HG02885 (cell line): ENCODE results near the gene ADAMTS12.

Source experiments
- ATAC-seq: cut with Tn5 transposase; IDR thresholded peaks from one replicate; pipeline ENCODE4 v1.9.1; 2021; ENCODE audit warnings: mild to moderate bottlenecking; ENCODE audit not compliant: unreplicated experiment, poor library complexity

Gene ADAMTS12

DNA sequence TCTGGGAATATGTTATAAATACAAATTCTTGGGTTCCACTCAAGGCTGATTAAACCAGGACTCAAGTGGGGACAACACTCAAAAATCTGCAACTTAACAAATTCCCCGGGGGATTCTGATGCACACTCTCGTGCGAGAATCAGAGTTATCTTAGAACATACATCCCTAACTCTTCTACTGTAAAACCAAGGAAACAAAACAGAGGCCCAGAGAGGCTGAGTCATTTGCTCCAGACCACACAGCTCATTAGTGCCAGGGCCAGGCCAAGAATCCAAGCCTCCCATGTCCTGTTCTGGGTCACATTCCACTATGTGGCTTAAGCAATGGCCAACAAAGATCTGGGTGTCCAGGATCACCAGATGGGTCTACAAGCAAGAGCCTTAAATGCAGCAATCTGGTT is 166.0 kb downstream of the ADAMTS12 start:
- ATAC-seq: no peak

DNA sequence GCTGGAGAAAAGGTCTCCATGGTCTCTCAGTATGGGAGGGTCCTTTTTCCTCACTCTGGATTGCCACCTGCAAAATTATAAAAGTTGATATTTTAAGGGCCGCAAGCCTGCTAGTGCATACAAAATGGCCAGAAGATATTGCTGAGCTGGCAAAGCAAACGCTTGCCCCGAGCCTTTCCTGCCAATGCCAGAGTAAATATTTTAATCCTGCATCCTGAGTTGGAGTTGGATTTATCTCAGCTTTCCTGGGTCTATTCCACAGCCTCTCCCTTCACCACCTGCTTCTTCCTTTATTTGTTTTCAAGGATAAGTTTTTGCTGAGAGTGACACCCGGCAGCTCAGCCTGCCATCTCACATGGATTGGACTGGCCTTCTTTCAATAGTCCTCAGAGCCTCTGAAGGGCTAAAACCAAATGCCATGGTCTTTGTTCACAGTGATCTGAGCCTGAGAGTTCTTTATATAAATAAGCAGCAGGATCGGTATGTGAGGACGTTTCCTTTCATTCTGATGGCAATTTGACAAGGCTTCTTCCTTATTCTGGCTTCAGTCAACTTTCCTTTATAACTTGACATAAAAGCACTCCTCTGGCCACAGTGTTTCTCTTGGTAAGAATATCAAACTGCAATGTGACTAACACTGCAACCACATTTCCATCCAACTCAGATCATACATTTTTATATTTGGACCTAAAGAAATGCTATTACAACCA is 170.1 kb downstream of the ADAMTS12 start:
- ATAC-seq: no peak

DNA sequence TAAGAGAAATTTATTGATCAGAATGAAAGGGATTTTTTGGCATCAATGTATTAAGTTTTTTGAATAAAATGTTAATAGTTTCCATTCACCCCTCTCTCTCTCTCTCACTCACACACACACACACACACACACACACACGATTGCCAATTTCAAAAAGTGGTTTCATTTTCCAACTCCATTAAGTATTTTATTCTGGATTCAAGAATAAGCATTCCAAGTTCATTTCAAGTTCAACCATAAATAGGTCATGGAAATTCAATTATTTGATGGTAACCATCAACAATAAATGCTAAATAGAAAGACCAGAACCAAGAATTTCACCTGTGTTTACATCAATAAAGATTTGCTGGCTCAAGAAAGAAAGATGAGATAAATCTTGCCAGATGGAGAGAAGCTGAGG is 171.6 kb downstream of the ADAMTS12 start:
- no peak for ATAC-seq

DNA sequence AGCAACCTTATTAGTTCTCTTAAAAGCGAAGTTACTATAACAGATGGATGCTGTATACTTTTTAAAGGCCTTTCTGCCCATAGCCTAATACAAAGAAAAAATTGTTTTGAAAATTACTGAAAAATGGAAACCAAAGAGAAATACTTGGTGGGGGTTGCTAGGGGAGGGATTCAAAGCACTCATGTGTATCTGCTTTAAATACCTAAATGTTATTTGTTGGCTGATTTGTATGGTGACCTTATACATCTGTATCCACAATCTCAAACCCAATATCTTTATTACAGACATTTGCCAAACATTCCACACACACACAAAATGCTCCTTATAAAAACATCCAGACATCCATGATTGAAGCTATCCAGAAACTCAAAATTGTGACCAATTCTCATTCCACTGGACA is 172.0 kb downstream of the ADAMTS12 start:
- ATAC-seq: no peak

DNA sequence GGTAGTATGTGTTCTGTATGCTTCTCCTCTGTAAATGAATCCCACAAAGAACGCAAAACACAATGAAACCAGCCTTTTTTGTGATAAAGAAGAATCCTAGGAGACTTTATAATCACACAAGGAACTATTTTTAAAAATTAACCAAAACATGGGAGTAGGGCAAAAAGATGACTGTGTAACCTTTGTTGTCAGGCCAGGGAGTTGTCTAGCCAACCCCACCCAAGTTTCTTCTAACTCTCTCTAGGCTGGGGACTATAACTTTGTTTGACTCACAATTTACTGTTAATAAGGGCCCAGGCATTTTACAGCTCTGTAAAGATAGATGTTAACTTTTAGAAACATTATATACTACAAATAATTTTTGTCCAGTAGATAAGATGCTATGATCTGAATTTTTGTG is 176.1 kb downstream of the ADAMTS12 start:
- ATAC-seq: no peak

DNA sequence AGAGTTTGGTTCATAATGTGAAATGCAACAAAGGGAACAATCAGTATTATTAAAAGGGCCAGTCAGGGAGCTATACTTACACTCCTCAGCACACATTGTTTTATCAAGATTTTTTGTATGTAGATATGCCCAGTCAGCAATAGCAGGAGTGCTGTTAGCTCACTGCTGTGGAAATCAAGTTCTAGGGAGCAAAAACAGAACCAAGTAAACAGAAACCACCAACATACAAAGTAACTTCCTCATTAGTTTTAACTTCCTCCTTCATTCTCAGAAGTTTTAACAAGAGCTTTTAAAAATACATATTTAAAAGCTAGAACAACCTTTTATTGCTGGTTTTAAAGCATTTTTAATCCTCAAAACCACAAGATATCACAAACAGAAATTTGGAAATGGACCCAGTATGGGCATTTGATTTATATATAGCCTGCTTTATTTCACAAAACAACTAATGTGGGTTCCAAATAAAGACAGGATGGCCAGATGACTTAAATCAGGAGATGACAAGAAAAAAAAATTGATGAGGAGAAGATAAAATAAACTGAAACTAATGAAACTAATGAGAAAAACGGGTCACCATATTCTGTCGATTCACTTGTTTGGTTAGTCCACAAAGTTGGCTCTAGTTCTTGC is 178.5 kb downstream of the ADAMTS12 start:
- ATAC-seq: peak; percentile 88

DNA sequence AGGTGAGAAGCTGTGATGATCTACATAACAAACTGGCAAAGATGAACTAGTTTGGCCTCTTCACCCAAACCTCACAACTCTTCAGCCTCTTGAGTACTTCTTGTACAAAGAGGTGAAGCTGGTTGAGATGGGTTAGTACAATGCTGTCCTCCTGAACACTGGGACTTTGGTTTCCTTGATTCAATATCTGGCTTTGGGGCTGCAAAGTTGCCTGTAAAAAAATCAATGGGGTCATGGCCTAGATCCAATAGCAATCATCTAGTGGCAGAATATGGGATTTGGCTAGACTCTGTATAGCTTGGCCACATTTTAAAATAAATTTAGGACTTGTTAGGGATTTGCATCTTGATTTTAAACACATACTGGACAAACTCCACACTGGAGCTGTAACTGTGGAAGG is 179.1 kb downstream of the ADAMTS12 start:
- ATAC-seq: no peak

DNA sequence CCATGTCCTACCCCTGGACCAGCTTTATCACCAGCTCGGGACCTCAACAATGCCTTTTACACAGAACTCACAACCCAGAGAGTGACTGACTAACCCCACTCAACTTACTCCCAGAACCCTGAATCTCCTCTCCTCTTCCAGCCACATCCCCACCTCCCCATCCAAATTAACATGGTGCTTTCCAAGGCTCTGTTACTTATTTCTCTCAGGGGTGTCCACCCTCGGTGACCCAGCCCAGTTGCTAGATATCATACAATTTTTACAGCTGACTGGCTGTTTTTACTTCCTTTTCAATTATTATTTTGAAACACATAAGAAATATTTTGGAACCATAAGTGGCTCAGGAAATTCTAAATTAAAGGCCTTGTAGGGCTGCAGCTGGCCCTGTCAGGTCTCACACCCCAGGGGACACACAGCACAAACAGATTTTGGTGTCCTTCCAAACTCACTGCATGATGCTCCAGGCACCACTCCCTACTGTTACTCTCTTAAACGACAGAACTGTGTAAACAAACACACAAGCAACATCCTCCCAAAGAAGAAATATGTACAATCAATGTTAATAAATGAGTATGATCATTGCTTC is 180.6 kb downstream of the ADAMTS12 start:
- no peak for ATAC-seq

DNA sequence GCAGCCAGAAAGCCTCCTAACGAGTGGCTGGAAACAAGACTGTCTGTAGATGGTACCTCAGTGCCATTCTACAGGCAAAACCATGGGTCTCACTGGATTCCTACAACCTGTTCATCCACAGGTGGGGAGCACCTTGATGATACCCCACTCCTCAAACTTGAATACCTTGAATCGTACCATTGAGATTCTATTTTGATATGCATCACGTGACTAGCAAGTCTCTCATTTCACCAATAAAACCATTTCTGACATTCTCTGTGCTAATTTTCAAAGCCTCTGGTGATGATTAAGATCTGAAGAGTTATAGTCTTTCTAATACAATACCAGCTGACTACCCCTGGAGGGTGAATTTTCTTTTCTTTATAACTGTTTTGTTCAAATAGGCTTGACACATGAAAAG is 188.9 kb downstream of the ADAMTS12 start:
- no peak for ATAC-seq

DNA sequence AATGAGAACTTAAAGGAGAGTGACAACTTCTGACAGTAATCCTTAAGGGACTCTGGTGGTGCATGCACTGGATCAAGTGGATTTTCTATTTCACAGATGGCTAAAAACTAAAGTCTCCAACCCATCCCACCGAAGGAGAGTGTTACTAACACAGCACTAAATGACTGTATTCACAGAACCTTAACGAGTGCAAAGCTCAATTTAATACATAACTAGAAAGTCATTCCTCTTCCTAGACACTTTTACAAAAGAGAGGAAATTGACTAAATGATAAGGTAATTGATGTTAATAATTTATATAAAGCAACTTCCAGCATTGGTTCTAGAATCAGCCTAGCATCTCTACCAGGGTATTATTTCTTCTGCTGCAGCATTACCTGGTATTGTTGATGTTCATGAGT is 189.8 kb downstream of the ADAMTS12 start:
- ATAC-seq: no peak

DNA sequence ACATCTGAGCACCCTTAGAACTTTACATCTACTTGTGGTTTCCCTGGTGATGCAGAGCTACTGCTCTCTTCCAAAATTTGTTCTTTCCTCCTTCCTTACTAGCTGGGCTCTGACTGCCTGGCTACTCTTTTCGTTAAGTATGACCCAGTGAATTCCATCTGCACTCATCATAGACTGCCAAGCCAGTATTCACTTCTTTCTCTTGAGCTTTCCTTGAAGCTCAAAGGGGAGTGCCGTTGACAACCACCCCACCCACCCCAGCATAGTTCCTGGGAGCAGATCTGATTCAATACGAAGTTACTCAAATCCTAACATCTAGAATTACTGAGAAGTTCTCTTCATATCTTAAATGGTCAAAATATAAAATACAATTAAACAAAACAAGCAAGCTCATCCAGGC is 190.5 kb downstream of the ADAMTS12 start:
- ATAC-seq: no peak

DNA sequence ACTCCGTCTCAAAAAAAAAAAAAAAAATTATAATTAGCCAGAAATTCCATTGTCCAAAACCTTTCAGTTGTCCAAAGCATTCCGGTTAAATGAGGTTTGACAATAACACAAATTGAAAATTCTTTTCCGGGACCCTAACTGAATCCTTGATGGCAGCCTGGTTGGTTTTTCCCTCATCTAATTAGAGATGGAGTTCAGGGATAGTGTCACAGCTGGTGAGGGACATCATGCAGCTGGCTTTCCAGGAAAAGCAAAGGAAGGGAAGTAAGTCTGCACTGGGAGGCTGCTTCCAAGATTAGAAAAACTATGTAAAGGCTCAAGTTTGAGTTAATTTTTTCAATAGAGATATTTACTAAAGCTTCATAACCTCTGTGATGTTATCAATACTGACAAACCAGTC is 195.4 kb downstream of the ADAMTS12 start:
- no peak for ATAC-seq

DNA sequence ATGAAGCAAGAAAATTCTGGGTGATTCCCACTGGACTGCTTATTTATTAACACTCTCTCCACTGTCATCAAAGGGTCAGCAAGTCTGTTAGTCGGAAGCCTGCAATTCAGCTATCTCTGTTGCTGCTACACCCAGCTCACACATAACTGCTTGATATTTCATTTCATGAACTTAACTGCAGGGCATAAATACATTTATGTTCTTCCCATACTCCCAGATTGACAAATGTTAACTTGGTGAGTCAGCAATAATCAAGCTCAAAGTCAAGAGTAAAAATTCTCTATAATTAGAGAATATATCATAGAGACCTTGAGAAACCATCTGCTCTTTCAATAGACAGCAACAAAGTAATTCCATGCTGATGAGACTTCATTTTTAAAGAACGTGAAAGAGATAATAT is 198.8 kb downstream of the ADAMTS12 start:
- no peak for ATAC-seq

DNA sequence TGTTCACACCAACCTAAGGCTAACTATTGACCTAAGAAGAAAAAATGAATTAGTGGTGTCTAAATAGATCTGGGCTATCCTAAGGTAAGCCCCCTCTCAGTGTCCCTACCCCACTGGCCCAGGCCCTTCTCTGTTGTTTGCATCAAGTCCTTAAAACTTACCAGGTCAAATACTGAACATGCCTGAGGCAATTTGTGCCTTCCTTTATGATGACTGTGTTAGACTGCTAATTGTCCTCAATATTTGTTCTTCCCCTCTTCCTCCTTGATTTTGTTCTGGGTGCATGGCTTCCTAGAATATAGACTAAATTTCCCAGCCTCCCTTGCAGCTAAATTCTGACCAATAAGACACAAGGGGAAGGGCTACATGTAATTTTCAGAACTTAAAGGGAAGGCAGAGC is 199.9 kb downstream of the ADAMTS12 start:
- ATAC-seq: no peak

DNA sequence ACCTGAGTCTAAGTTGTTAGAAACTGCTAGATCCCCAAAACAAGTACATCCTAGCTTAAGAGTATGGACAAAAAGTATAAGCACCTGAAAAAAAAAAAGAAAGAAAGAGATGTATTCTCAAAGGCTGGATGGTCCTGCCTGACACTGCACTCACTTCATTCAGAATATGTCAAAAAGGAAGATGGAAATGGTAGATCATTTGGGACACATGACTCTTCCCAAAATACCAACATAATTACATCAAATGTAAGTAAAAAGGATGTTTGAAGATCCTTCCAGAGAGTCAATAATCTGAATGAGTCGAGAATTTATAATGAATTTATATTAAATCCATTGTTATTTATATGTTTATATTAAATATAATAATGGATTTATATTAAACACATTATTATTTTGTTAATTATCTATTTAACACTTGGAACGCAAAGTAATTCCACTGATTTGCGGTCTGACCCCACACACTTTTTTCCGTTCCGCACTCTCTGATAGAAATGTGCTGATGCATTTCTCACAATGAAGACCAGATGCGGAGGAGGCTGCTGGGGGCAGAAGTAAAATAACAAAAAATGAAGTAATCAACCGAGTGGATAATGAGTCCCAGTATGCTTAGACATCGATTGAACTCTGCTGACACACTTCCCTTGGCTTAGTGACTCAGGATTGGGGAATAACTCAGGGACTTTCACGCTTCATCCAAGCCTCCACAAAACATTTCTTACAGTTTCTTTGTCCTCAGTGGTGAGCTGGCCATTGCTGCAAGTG is 201.2 kb downstream of the ADAMTS12 start:
- ATAC-seq: no peak

DNA sequence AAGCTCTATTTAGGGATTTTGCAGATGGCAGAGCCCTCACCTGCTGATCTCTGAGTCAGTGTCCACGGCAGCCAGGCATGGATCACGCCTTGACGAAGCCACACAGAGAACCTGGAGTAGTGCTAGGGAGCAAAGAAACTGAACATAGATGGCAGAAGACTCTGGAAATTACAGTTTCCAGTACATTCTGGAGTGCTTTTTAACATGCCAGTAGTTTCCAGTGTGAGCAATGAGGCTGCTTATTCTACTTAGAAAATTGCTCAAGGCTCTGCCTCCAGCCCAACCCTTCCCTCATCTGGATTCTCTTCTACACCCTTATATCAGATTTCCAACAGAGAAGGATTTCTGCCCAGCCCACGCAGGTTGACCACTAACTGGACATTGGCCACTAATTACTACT is 203.3 kb downstream of the ADAMTS12 start:
- ATAC-seq: no peak

DNA sequence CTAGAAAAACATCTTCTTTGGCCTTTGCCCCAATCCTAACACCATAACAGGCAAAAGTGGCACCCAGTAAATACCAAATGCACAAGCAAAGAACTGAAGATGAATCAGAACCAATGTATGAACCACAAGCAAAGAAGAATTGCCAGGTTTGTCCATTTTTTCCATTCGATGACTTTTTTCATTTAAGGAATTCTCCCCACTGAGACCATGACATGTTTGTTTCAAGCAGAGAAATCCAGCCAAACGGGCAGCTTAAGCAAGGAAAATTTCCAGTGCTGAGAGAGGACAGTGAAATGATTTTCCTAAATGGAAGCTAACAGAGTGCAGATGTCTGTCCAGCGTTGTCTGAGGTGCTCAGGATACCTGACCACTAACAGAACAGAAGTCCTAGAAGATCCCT is 203.7 kb downstream of the ADAMTS12 start:
- no peak for ATAC-seq

DNA sequence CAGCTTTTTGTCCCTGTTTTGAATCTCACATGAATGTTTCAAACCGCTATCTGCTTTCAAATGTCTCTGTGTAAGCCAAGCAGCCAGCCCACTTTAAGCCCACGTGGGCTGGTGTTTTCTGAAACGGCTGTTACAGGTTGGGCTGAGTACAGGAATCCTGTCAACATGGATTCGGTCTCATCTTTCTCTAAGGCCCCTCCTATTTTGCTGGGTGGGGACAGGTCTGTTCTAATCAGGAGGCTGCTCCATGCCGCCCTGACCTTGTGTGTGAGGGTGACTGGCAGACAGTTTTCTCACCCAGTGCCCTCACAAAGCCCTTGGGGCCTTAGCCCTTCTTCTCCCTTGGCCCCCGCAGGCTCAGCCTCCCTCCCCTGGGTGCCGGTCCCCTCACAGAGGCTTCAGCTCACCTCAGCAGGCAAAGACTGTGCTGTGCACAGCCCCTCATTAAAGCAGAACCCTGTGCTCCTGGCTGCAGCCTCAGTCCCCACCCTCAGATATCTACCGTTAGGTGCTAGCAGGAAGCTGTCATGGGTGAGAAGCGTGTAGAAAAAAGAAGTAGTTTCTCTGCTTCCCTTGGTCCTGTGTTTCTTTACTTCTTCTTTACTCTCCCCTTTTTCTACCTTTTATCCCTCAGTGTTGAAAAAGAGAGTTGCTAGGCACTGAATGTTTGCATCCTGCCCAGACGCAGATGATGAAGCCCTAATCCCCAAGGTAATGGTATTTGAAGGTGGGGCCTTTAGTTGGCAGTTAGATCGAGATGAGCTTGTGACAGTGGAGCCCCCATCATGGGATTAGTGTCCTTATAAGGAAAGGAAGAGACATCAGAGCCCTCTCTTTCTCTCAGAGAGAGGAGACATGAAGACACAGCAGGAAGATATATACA is 205.7 kb downstream of the ADAMTS12 start:
- no peak for ATAC-seq

DNA sequence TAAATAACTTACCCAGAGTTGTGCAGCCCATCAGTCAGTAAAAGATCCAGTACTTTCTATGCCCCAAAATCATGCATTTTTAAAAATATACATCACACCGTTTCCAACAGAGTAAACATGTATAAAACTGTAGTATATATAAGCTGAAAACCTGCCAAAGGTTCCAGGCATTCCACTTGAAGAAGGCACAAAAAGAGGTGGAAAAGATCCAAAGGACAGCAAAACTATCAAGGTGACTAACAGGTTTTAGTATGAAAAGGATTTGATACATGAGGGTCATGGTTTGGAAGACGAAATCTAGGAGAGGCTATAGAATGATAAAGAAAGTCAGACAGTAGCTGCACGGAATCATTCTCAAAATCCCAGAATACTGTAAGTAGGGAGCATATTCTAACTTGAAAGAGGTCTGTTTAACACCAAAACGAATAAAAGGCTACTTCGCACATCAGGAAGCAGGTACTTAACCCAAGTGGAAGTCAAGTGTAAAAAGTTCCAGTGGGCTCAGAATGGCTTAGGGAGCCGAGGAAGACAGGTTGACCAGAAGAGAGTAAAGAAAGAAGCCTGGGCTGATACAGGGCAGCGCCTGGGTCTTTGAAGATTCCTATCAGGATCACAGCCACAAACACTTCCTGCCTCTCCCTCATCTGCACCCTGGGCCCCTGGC is 207.2 kb downstream of the ADAMTS12 start:
- ATAC-seq: no peak

DNA sequence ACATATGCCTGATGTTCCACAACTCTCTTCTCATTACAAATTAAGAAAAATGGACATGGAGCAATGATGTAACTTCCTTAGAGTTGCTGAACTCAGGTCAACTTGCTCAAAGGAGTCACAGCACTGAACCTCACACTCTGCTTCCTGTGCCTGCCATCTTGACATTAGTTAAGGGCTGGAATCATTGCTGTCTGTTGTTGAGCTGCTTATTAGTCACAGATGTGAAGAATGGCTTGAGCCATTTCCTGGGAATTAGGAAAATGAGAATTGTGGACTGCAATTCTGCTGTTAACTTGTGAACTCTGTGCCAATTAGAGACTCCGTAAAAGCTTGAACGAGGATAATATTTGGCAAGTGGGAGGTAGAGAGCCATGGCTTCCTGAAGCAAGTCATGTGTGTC is 212.0 kb downstream of the ADAMTS12 start:
- ATAC-seq: no peak
